Neural progenitor cell (in vitro differentiated cells): ENCODE results near the gene CCR6.

Source experiments
- CTCF ChIP-seq: fragments of 200-600 bp; sonication (generic); IDR thresholded peaks from 2 replicates; pipeline ENCODE4 v1.5.1; 2017; ENCODE audit warnings: antibody characterized with exemption, mild to moderate bottlenecking
- EZH2 ChIP-seq: fragments of 200-600 bp; sonication (generic); IDR thresholded peaks from 2 replicates; pipeline ENCODE4 v1.6.1; 2017; ENCODE audit warnings: antibody characterized with exemption, mild to moderate bottlenecking, moderate library complexity

DNA sequence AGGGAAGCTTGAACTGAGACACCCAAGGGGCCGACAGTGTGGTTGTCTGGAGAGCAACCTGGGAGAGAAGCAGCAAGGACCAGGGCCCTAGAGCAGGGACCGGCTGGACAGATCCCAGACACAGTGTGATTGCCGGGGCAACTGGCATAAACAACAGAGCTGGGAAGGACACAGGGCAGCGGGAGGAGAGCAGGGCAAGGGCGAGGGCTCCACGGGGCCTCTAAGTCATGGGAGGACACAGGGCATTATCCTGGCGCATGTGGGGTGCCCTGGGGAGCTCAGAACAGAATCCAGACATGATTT is 31.1 kb upstream of the CCR6 start:
- TF ChIP-seq CTCF (no peak), EZH2 (no peak)
